Psoas muscle (tissue), 8 donors: Measurements from ENCODE around the gene BFSP2. TPM values are rescaled to one million over a fixed set of nuclear protein-coding genes. Genes with fewer than 3 reads are reported as not detected.

Source experiments
- ATAC-seq, 4 donors: fragments of 200-7000 bp; cut with Tn5 transposase; one replicate each; pipeline ENCODE4 v1.9.1; 2020; ENCODE audit warnings: moderate library complexity in 3 of 4, mild to moderate bottlenecking in 2 of 4
- DNase-seq, 2 donors: peaks; one replicate each; pipeline ENCODE4 v3.0.0-alpha.2; 2020
- H3K27ac ChIP-seq: fragments of 200-600 bp; one replicate; pipeline ENCODE4 v1.8.0; 2022
- H3K27me3 ChIP-seq, 3 donors: fragments of 200-600 bp in 1 of 3; one replicate each; pipeline versions ENCODE4 v1.6.1 to v1.8.0; 2013 to 2022; ENCODE audit warnings: low read length in 2 of 3, mild to moderate bottlenecking in 2 of 3, moderate library complexity in 1 of 3; ENCODE audit not compliant: insufficient read depth in 3 of 3
- H3K36me3 ChIP-seq, 2 donors: fragments of 200-600 bp in 1 of 2; one replicate each; pipeline versions ENCODE4 v1.6.1 to v1.8.0; 2013 to 2022; ENCODE audit warnings: low read depth in 1 of 2, mild to moderate bottlenecking in 1 of 2, moderate library complexity in 1 of 2; ENCODE audit not compliant: insufficient read depth in 1 of 2
- H3K4me1 ChIP-seq: fragments of 200-600 bp; one replicate; pipeline ENCODE4 v1.8.0; 2022
- H3K4me3 ChIP-seq: fragments of 200-600 bp; one replicate; pipeline ENCODE4 v1.8.0; 2022; ENCODE audit warnings: mild to moderate bottlenecking
- H3K9me3 ChIP-seq: fragments of 200-600 bp; one replicate; pipeline ENCODE4 v1.8.0; 2022
- CTCF ChIP-seq: fragments of 200-600 bp; IDR thresholded peaks from one replicate; pipeline ENCODE4 v1.8.0; 2022; ENCODE audit warnings: antibody characterized with exemption
- WGBS, 3 donors: extraction: QIAGEN DNeasy Blood & Tissue Kit; methylation state at CpG; one replicate each; pipeline versions ENCODE4 v1.1.6 to v1.1.7; 2013; 5-methylcytosine and 5-hydroxymethylcytosine counted together
- intact Hi-C, 2 donors: fragments of 100-400 bp; cut with DNase I; formaldehyde crosslinking; loops; one replicate each; pipeline versions ENCODE4 v1.11.0 to v1.14.2; 2022
- polyA plus RNA-seq, 3 donors: library from polyadenylated mRNA; stranded (reverse); fragments of 200-250 nt; gene quantifications; one replicate each; pipeline ENCODE4 v1.2.3, GENCODE V29; 2013
- total RNA-seq, 4 donors: library from RNA; stranded (reverse); fragmentation: NEBNext Ultra II Directional in 2 of 4; extraction: Animal tissue kit (Norgen Biotek cat#: 25700) in 2 of 4; gene quantifications; one replicate each; pipeline versions ENCODE4 v1.2.1 to v1.2.4, GENCODE V29; 2021 to 2023
- donor health status: healthy with polysubstance abuse.
- donor health status: DM: no; HTN: no; CAD: no; lungs with moderate emphysema.
- donor health status: Bipolar disorder and iron deficiency.
- donor health status: healthy.
- donor health status: DM: yes; HTN: yes; CAD: no.
- donor health status: DM: no; HTN: no; CAD: no.
- donor health status: DM: no; HTN: no; CAD: no.
- donor health status: DM: yes; HTN: yes; CAD: no.

The BFSP2 gene
- total and polyA plus RNA-seq, 7 donors: not detected

- no peaks in the 10 kb centered on the region for H3K27me3 ChIP-seq
- H3K27ac ChIP-seq: no peak overlapping the region
- TF ChIP-seq CTCF: no peak
- H3K4me3 ChIP-seq: no peak overlapping the region
- ATAC-seq (no peak), DNase-seq (no peak)
- WGBS, 3 donors: 77 to 83% (median 78%) methylated on average over 10 of the region's 10 CpGs
- intact Hi-C loops: no loop called here
- peaks cover 5% of the 10 kb centered on the region for H3K4me1 ChIP-seq
- H3K9me3 ChIP-seq: no peaks in the 10 kb centered on the region
- H3K36me3 ChIP-seq: no peaks in the 10 kb centered on the region
Measured at GRCh38 chr3:133396906-133397305, 3.0 kb upstream of the BFSP2 start.

DNA sequence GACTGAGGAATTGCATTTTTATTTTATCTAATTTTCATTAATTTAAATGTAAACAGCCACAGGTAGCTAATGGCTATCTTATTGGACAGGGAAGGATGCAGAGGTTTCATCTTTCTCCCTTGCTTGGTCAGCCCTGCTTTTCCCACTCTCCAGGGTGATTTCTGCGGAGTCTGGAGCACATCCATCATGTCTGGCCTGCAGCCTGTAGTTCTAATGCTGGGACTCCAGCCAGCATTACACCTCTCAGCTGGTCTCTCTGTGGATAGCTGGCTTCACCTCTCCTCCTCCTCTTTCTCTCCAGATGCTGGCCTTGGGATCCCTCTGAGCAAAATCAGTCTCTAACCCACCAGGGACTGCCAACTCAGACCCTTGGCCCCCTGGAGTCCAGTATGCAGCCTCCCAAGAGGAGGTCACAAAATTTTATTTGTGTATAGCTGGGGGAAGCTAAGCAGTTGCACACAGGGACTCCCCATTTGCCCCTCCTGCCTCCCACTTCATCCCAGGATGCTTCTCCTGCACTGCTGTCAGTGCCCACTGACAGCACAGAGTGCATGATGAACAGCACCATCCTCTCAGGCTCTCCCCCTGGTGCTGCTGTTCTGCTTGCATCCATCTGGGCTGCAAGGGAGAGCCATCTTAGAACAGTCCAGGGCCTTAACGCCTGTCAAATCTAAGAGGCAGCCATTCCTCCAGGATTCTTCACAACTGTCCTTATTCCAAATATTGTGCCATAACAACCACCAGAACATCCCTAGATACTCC is 1.7 kb downstream of the BFSP2 start:
- H3K4me3 ChIP-seq: no peak overlapping the region
- no peak overlapping the region for H3K27ac ChIP-seq
- no peak for TF ChIP-seq CTCF
- H3K27me3 ChIP-seq: peaks cover 0 to 1% (median 0%) of the 10 kb centered on the region in 3 donors
- WGBS, 3 donors: 36 to 59% (median 41%) methylated on average over 2 of the region's 2 CpGs
- no peaks in the 10 kb centered on the region for H3K9me3 ChIP-seq
- no peaks in the 10 kb centered on the region for H3K36me3 ChIP-seq
- ATAC-seq: no peak
- no peaks in the 10 kb centered on the region for H3K4me1 ChIP-seq
- intact Hi-C loops: no loop called here
- no peak for DNase-seq

DNA sequence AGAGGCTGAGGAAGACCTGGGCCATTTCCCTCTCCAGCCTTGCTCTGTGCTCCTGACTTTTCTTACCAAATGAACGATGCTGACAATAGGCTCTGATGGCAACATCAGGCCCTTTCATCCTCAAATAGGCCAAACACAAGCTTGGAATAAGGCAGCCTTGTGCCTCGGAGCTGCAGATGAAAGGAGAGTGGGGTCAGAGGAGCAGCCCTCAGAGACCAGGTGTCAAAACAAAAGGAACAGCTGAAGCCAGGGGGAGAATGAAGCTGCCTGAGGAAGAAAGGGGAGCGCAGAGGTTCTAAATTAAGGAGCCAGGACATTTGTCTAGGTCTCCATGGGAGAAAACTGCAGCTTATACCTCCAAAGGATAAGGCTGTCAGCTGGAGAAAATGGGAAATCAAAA is 5.1 kb downstream of the BFSP2 start:
- no peak overlapping the region for H3K4me3 ChIP-seq
- H3K27me3 ChIP-seq: peaks cover 0 to 6% (median 0%) of the 10 kb centered on the region in 3 donors
- WGBS, 3 donors: 67 to 71% (median 70%) methylated on average over 3 of the region's 3 CpGs
- no peaks in the 10 kb centered on the region for H3K9me3 ChIP-seq
- ATAC-seq (no peak), DNase-seq (no peak)
- no peaks in the 10 kb centered on the region for H3K36me3 ChIP-seq
- H3K4me1 ChIP-seq: no peaks in the 10 kb centered on the region
- no peak for TF ChIP-seq CTCF
- no peak overlapping the region for H3K27ac ChIP-seq
- intact Hi-C loops: no loop called here

GRCh38 chr3:133408366-133408765 is 8.5 kb downstream of the BFSP2 start:
- DNase-seq (no peak), ATAC-seq (no peak)
- peaks cover 3% of the 10 kb centered on the region for H3K4me1 ChIP-seq
- H3K27ac ChIP-seq: no peak overlapping the region
- no peak for TF ChIP-seq CTCF
- peaks cover 0 to 6% (median 0%) of the 10 kb centered on the region in 3 donors for H3K27me3 ChIP-seq
- no peaks in the 10 kb centered on the region for H3K9me3 ChIP-seq
- no peaks in the 10 kb centered on the region for H3K36me3 ChIP-seq
- WGBS, 3 donors: 76 to 88% (median 78%) methylated on average over 2 of the region's 2 CpGs
- intact Hi-C loops: no loop called here
- H3K4me3 ChIP-seq: no peak overlapping the region

- DNase-seq (no peak), ATAC-seq (no peak)
- WGBS, 3 donors: 43 to 66% (median 48%) methylated on average over 2 of the region's 2 CpGs
- Histone ChIP-seq H3K27ac (no peak overlapping the region), H3K4me1 (peaks cover 3% of the 10 kb centered on the region), H3K9me3 (no peaks in the 10 kb centered on the region), H3K27me3 (peaks cover 0 to 6% (median 0%) of the 10 kb centered on the region in 3 donors), H3K4me3 (no peak overlapping the region), H3K36me3 (no peaks in the 10 kb centered on the region)
- intact Hi-C loops: no loop called here
- TF ChIP-seq CTCF: no peak
Measured at GRCh38 chr3:133408961-133409360, 9.1 kb downstream of the BFSP2 start.
